ENCODE results near the gene PPP1R13L. TPM values are rescaled to one million over a fixed set of nuclear protein-coding genes. Genes with fewer than 3 reads are reported as not detected.

PPP1R13L gene
- total and polyA plus RNA-seq, 2 donors = 1.7 to 41.6 TPM

DNA sequence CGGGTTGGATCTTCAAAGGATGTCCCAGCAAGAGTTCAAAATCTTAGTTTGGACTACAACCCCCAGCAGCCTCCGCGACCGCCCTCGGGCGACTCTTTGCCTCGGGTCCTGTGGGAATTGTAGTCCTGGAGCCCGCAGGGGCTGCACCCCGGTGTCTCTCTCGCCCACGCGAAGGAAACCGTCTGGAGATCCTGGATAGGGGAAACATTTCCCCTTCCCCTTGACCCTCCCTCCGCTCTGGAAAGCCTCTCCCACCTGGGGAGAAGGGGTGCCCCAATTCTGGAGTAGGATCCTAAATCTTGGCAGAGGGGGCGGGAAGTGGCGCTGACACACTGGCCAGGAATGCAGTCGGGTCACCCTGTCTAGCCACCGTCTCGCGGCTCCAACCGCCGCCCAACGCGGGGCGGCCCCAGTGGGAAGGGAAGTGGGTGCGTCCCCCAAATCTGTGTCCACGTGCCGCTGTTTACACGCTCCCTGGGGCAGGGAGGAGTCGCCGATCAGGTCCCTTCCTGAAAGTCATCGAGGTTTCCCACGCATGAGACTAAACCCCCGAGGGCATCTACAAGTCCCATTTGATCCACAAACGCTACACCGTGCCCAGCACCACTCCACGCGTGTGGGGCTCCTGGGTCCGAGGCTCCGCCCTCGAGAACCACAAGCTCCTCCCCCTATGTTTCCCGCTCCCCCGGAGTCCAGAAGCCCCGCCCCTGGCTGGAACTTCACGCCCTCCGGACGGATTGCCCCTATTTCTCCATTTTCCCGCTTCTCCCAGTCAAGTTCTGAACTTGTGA lies 761 bp upstream of the PPP1R13L start:
- Histone ChIP-seq H3K27ac (ENCODE audit: low read depth in 1 of 2, low read length in 1 of 2) (peak overlapping the region; percentile 85 to 90), H3K4me1 (ENCODE audit: control insufficient read depth in 2 of 2, insufficient read depth in 2 of 2, low read length in 2 of 2) (peaks cover 12 to 36% of the 10 kb centered on the region in 2 donors), H3K36me3 (ENCODE audit: control insufficient read depth in 2 of 2, insufficient read depth in 2 of 2, low read length in 1 of 2) (peaks cover 0 to 3% of the 10 kb centered on the region in 2 donors), H3K27me3 (ENCODE audit: control insufficient read depth in 2 of 2, insufficient read depth in 1 of 2, low read length in 1 of 2) (peaks cover 30 to 49% of the 10 kb centered on the region in 2 donors), H3K9me3 (ENCODE audit: control insufficient read depth in 2 of 2, insufficient read depth in 1 of 2, low read length in 1 of 2) (peaks cover 0 to 15% of the 10 kb centered on the region in 2 donors), H3K4me3 (ENCODE audit: low read length in 2 of 2) (peak overlapping the region; percentile 60 to 70)
- WGBS = under 1% methylated on average over 48 of the region's 48 CpGs
- peak; percentile 58 to 91 (median 74) for DNase-seq (ENCODE audit: low read depth in 6 of 9, low spot score in 9 of 9)

GRCh38 chr19:45403781-45404556 lies 900 bp downstream of the PPP1R13L start:
- peaks cover 0 to 15% of the 10 kb centered on the region in 2 donors for H3K9me3 ChIP-seq (ENCODE audit: control insufficient read depth in 2 of 2, insufficient read depth in 1 of 2, low read length in 1 of 2)
- peak in 2 of 9 donors; percentile 50 to 69 for DNase-seq (ENCODE audit: low read depth in 6 of 9, low spot score in 9 of 9)
- H3K4me3 ChIP-seq (ENCODE audit: low read length in 2 of 2) = peak overlapping the region; percentile 60 to 70
- WGBS = 30% methylated on average over 25 of the region's 25 CpGs
- H3K4me1 ChIP-seq (ENCODE audit: control insufficient read depth in 2 of 2, insufficient read depth in 2 of 2, low read length in 2 of 2) = peaks cover 12 to 36% of the 10 kb centered on the region in 2 donors
- peak overlapping the region in 1 of 2 donors; percentile 15 for H3K27ac ChIP-seq (ENCODE audit: low read depth in 1 of 2, low read length in 1 of 2)
- H3K27me3 ChIP-seq (ENCODE audit: control insufficient read depth in 2 of 2, insufficient read depth in 1 of 2, low read length in 1 of 2) = peaks cover 30 to 63% of the 10 kb centered on the region in 2 donors
- peaks cover 0 to 3% of the 10 kb centered on the region in 2 donors for H3K36me3 ChIP-seq (ENCODE audit: control insufficient read depth in 2 of 2, insufficient read depth in 2 of 2, low read length in 1 of 2)

- H3K9me3 ChIP-seq (ENCODE audit: control insufficient read depth in 2 of 2, insufficient read depth in 1 of 2, low read length in 1 of 2) = peaks cover 0 to 15% of the 10 kb centered on the region in 2 donors
- peaks cover 12 to 36% of the 10 kb centered on the region in 2 donors for H3K4me1 ChIP-seq (ENCODE audit: control insufficient read depth in 2 of 2, insufficient read depth in 2 of 2, low read length in 2 of 2)
- 93% methylated on average over 4 of the region's 4 CpGs for WGBS
- no peak overlapping the region for H3K4me3 ChIP-seq (ENCODE audit: low read length in 2 of 2)
- DNase-seq (ENCODE audit: low read depth in 6 of 9, low spot score in 9 of 9) = no peak
- H3K27me3 ChIP-seq (ENCODE audit: control insufficient read depth in 2 of 2, insufficient read depth in 1 of 2, low read length in 1 of 2) = peaks cover 31 to 70% of the 10 kb centered on the region in 2 donors
- peaks cover 0 to 2% of the 10 kb centered on the region in 2 donors for H3K36me3 ChIP-seq (ENCODE audit: control insufficient read depth in 2 of 2, insufficient read depth in 2 of 2, low read length in 1 of 2)
- no peak overlapping the region for H3K27ac ChIP-seq (ENCODE audit: low read depth in 1 of 2, low read length in 1 of 2)
Observed at GRCh38 chr19:45403272-45403671, 1.6 kb downstream of the PPP1R13L start.

GRCh38 chr19:45402298-45403061 lies 2.4 kb downstream of the PPP1R13L start:
- Histone ChIP-seq H3K27ac (ENCODE audit: low read depth in 1 of 2, low read length in 1 of 2) (peak overlapping the region in 1 of 2 donors; percentile 33), H3K4me1 (ENCODE audit: control insufficient read depth in 2 of 2, insufficient read depth in 2 of 2, low read length in 2 of 2) (peaks cover 12 to 40% of the 10 kb centered on the region in 2 donors), H3K4me3 (ENCODE audit: low read length in 2 of 2) (no peak overlapping the region), H3K9me3 (ENCODE audit: control insufficient read depth in 2 of 2, insufficient read depth in 1 of 2, low read length in 1 of 2) (peaks cover 0 to 15% of the 10 kb centered on the region in 2 donors), H3K36me3 (ENCODE audit: control insufficient read depth in 2 of 2, insufficient read depth in 2 of 2, low read length in 1 of 2) (no peaks in the 10 kb centered on the region), H3K27me3 (ENCODE audit: control insufficient read depth in 2 of 2, insufficient read depth in 1 of 2, low read length in 1 of 2) (peaks cover 39 to 78% of the 10 kb centered on the region in 2 donors)
- DNase-seq (ENCODE audit: low read depth in 6 of 9, low spot score in 9 of 9) = peak in 3 of 9 donors; percentile 42 to 49 (median 48)
- WGBS = 23% methylated on average over 40 of the region's 40 CpGs

DNA sequence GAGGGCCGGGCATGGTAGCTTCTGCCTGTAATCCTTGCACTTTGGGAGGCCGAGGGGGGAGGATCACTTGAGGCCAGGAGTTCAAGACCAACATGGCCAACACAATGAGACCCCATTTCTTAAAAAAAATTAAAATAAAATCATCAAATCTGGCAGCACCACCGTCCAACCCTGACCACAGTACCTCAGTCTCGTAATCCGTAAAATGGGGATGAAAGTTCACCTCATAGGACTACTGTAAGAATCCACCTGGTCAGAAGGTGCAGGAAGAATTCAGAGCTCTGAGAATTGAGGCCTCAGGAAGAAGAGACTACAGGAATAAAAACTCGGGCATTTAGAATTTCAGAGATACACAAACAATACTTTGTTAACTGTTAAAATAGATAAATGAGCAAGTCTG lies 3.1 kb downstream of the PPP1R13L start:
- Histone ChIP-seq H3K9me3 (ENCODE audit: control insufficient read depth in 2 of 2, insufficient read depth in 1 of 2, low read length in 1 of 2) (peaks cover 0 to 15% of the 10 kb centered on the region in 2 donors), H3K4me1 (ENCODE audit: control insufficient read depth in 2 of 2, insufficient read depth in 2 of 2, low read length in 2 of 2) (peaks cover 8 to 35% of the 10 kb centered on the region in 2 donors), H3K4me3 (ENCODE audit: low read length in 2 of 2) (no peak overlapping the region), H3K27me3 (ENCODE audit: control insufficient read depth in 2 of 2, insufficient read depth in 1 of 2, low read length in 1 of 2) (peaks cover 43 to 83% of the 10 kb centered on the region in 2 donors), H3K27ac (ENCODE audit: low read depth in 1 of 2, low read length in 1 of 2) (no peak overlapping the region), H3K36me3 (ENCODE audit: control insufficient read depth in 2 of 2, insufficient read depth in 2 of 2, low read length in 1 of 2) (no peaks in the 10 kb centered on the region)
- DNase-seq (ENCODE audit: low read depth in 6 of 9, low spot score in 9 of 9) = no peak
- 97% methylated on average over 6 of the region's 6 CpGs for WGBS

- H3K36me3 ChIP-seq (ENCODE audit: control insufficient read depth in 2 of 2, insufficient read depth in 2 of 2, low read length in 1 of 2) = no peaks in the 10 kb centered on the region
- peaks cover 8 to 19% of the 10 kb centered on the region in 2 donors for H3K4me1 ChIP-seq (ENCODE audit: control insufficient read depth in 2 of 2, insufficient read depth in 2 of 2, low read length in 2 of 2)
- no peak overlapping the region for H3K4me3 ChIP-seq (ENCODE audit: low read length in 2 of 2)
- H3K27me3 ChIP-seq (ENCODE audit: control insufficient read depth in 2 of 2, insufficient read depth in 1 of 2, low read length in 1 of 2) = peaks cover 59 to 90% of the 10 kb centered on the region in 2 donors
- no peak overlapping the region for H3K27ac ChIP-seq (ENCODE audit: low read depth in 1 of 2, low read length in 1 of 2)
- WGBS = 91% methylated on average over 6 of the region's 6 CpGs
- peaks cover 1 to 7% of the 10 kb centered on the region in 2 donors for H3K9me3 ChIP-seq (ENCODE audit: control insufficient read depth in 2 of 2, insufficient read depth in 1 of 2, low read length in 1 of 2)
- no peak for DNase-seq (ENCODE audit: low read depth in 6 of 9, low spot score in 9 of 9)
Observed at GRCh38 chr19:45400192-45400591, 4.7 kb downstream of the PPP1R13L start.

DNA sequence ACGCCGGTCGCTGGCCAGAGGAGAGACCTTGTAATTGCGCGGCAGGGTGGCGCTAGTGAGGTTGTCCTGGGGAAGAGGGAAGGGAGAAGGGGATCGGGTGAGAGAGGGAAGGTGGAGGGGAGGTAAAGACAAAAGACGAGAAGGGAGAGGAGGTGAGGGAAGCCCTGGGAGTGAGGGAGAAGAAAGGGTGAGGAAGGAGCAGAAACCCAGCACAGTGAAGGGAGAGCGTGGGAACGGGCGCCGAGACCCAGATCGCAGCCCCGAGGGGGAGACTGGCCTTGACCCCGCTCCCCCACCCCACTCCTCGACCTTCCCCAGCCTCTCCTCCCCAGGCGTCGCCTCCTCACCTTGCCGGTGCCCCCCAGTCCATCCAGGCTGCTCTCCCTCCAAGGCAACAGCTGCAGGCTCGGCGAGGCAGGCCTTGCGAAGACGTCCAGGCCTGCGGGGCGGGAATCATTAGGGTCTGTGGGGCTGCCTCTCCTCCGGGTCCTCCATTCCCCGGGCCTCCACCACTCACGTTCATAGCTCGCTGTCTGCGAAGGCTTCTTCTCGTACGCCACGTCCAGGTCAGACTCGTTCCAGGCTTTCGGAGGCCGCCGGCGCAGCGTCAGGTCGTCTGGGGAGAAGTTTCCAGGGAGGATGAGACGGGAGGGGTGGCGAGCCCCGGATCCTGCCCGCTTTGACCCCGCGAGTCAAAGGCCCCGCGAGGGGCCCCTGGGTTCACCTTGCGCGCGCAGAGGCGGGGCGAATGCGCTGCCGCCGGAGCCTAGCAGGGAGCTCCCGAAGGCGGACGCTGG lies 8.8 kb downstream of the PPP1R13L start:
- Histone ChIP-seq H3K27me3 (ENCODE audit: control insufficient read depth in 2 of 2, insufficient read depth in 1 of 2, low read length in 1 of 2) (peaks cover 31 to 67% of the 10 kb centered on the region in 2 donors), H3K27ac (ENCODE audit: low read depth in 1 of 2, low read length in 1 of 2) (no peak overlapping the region), H3K36me3 (ENCODE audit: control insufficient read depth in 2 of 2, insufficient read depth in 2 of 2, low read length in 1 of 2) (no peaks in the 10 kb centered on the region), H3K9me3 (ENCODE audit: control insufficient read depth in 2 of 2, insufficient read depth in 1 of 2, low read length in 1 of 2) (peaks cover 0 to 1% of the 10 kb centered on the region in 2 donors), H3K4me3 (ENCODE audit: low read length in 2 of 2) (no peak overlapping the region), H3K4me1 (ENCODE audit: control insufficient read depth in 2 of 2, insufficient read depth in 2 of 2, low read length in 2 of 2) (peaks cover 0 to 4% of the 10 kb centered on the region in 2 donors)
- DNase-seq (ENCODE audit: low read depth in 6 of 9, low spot score in 9 of 9) = no peak
- WGBS = 31% methylated on average over 59 of the region's 59 CpGs

Measured in thymus (tissue), 11 donors.